Cardiac septum (tissue), 1 donor: ENCODE results near the gene RTN4. TPM values are rescaled to one million over a fixed set of nuclear protein-coding genes. Genes with fewer than 3 reads are reported as not detected.
"Not testable (repeated sequence)": the region's sequence is repeated elsewhere in the genome, so short reads cannot be mapped to it uniquely, and the experiment has no call there.

Source experiments
- DNase-seq: peaks from one replicate; pipeline ENCODE4 v3.0.0-alpha.2; 2020; ENCODE audit warnings: low spot score
- intact Hi-C: fragments of 100-400 bp; cut with DNase I; formaldehyde crosslinking; loops from one replicate; pipeline ENCODE4 v1.14.0; 2022
- long read RNA-seq: library from polyadenylated mRNA; unstranded; transcript quantifications from one replicate; pipeline ENCODE4 v2.0.0, GENCODE V29; 2021
- total RNA-seq: library from RNA; stranded (reverse); fragmentation: NEBNext Ultra II Directional; extraction: Animal tissue kit (Norgen Biotek cat#: 25700); gene quantifications from one replicate; pipeline ENCODE4 v1.2.1, GENCODE V29; 2021
- donor health status: DM: no; HTN: no; CAD: no.

RTN4 gene
- total RNA-seq = 174 TPM
- long read RNA-seq, full-length matches to known transcripts = 49 of 167 reads
- long read RNA-seq, partial matches to known transcripts = 109 of 167 reads
- long read RNA-seq, other reads (novel, unspliced or antisense) = 9 of 167 reads

GRCh38 chr2:55050100-55050994, at the start of gene RTN4:
TSS of gene RTN4 (minus strand) at chr2:55050451. CDS start at chr2:55050300, 151 bp downstream.
- DNase-seq = peak; percentile 100
- intact Hi-C loops = loop anchor here (2.0 kb wide), 2 partner anchors 62 to 70 kb away; no protein-coding TSS in a partner anchor

GRCh38 chr2:55099493-55099877, 49.2 kb upstream of the RTN4 start:
- intact Hi-C loops = no loop called here
- no peak for DNase-seq

- no peak for DNase-seq
- intact Hi-C loops = no loop called here
These were observed 47.5 kb upstream of the RTN4 start for GRCh38 chr2:55097461-55098410.

- DNase-seq = no peak
- intact Hi-C loops = no loop called here
These were observed 46.8 kb upstream of the RTN4 start for GRCh38 chr2:55097082-55097460.

GRCh38 chr2:55096586-55096985, 46.3 kb upstream of the RTN4 start:
- intact Hi-C loops = no loop called here
- DNase-seq = no peak

- intact Hi-C loops = no loop called here
These were observed 43.1 kb upstream of the RTN4 start for GRCh38 chr2:55093381-55093780.

GRCh38 chr2:55092439-55092838, 42.2 kb upstream of the RTN4 start:
- intact Hi-C loops = no loop called here
- no peak for DNase-seq

More at GRCh38 chr2:55093381-55093780, 43.1 kb upstream of the RTN4 start:
- DNase-seq = no peak

GRCh38 chr2:55091681-55092080, 41.4 kb upstream of the RTN4 start:
- intact Hi-C loops, DNase-seq: not testable (repeated sequence)

- DNase-seq = no peak
- intact Hi-C loops = no loop called here
These were observed 40.5 kb upstream of the RTN4 start for GRCh38 chr2:55090702-55091101.

GRCh38 chr2:55089726-55090125, 39.5 kb upstream of the RTN4 start:
- no peak for DNase-seq
- intact Hi-C loops = no loop called here

- DNase-seq = no peak
These were observed 38.1 kb upstream of the RTN4 start for GRCh38 chr2:55088400-55088799.

GRCh38 chr2:55087936-55088335, 37.7 kb upstream of the RTN4 start:
- intact Hi-C loops = no loop called here
- DNase-seq = no peak

More at GRCh38 chr2:55088400-55088799, 38.1 kb upstream of the RTN4 start:
- intact Hi-C loops = no loop called here

GRCh38 chr2:55087501-55087900, 37.2 kb upstream of the RTN4 start:
- intact Hi-C loops = no loop called here
- DNase-seq = no peak

GRCh38 chr2:55085113-55086040, 35.1 kb upstream of the RTN4 start:
- intact Hi-C loops = no loop called here
- DNase-seq = no peak

GRCh38 chr2:55084641-55085040, 34.4 kb upstream of the RTN4 start:
- intact Hi-C loops = no loop called here
- DNase-seq = no peak

- DNase-seq = no peak
- intact Hi-C loops = no loop called here
These were observed 30.0 kb upstream of the RTN4 start for GRCh38 chr2:55080204-55080738.

GRCh38 chr2:55078956-55079355, 28.7 kb upstream of the RTN4 start:
- intact Hi-C loops = no loop called here
- DNase-seq = no peak

- intact Hi-C loops = no loop called here
- DNase-seq = no peak
These were observed 26.5 kb upstream of the RTN4 start for GRCh38 chr2:55076721-55077120.

- intact Hi-C loops, DNase-seq: not testable (repeated sequence)
These were observed 25.8 kb upstream of the RTN4 start for GRCh38 chr2:55076019-55076418.
